Large intestine (tissue), 3 donors: ENCODE results near the gene HMGXB3. TPM values are rescaled to one million over a fixed set of nuclear protein-coding genes. Genes with fewer than 3 reads are reported as not detected.

Source experiments
- DNase-seq, 2 donors: peaks; one replicate each; pipeline versions ENCODE4 v3.0.0 to v3.0.0-alpha.2; 2013
- H3K27ac ChIP-seq: one replicate; pipeline ENCODE4 v1.5.1; 2013; ENCODE audit warnings: low read length
- H3K27me3 ChIP-seq: 2 replicates; pipeline ENCODE4 v1.6.1; 2013; ENCODE audit warnings: low read length; ENCODE audit not compliant: control insufficient read depth, insufficient read depth
- H3K36me3 ChIP-seq: 2 replicates; pipeline ENCODE4 v1.6.1; 2013; ENCODE audit warnings: low read length; ENCODE audit not compliant: control insufficient read depth, insufficient read depth
- H3K4me1 ChIP-seq: one replicate; pipeline ENCODE4 v1.6.1; 2013; ENCODE audit warnings: low read length; ENCODE audit not compliant: control insufficient read depth, insufficient read depth
- H3K4me3 ChIP-seq: one replicate; pipeline ENCODE4 v1.5.1; 2013; ENCODE audit warnings: low read length
- H3K9me3 ChIP-seq: one replicate; pipeline ENCODE4 v1.6.1; 2013; ENCODE audit warnings: mild to moderate bottlenecking, low read depth, low read length, moderate library complexity; ENCODE audit not compliant: control insufficient read depth
- WGBS: methylation state at CpG from one replicate; pipeline ENCODE4 v1.1.5; 2013; ENCODE audit warnings: low lambda C conversion rate; ENCODE audit not compliant: insufficient coverage; 5-methylcytosine and 5-hydroxymethylcytosine counted together
- polyA plus RNA-seq: library from polyadenylated mRNA; unstranded; fragments of 120-200 nt; gene quantifications from one replicate; pipeline ENCODE4 v1.2.1, GENCODE V29; 2013

HMGXB3 gene
- polyA plus RNA-seq, 1 donor: 36.8 TPM

GRCh38 chr5:150067405-150067960 lies 66.9 kb downstream of the HMGXB3 start:
- 100% methylated on average over 1 of the region's 6 CpGs for WGBS
- H3K27me3 ChIP-seq: no peaks in the 10 kb centered on the region
- DNase-seq: no peak
- no peaks in the 10 kb centered on the region for H3K9me3 ChIP-seq
- no peaks in the 10 kb centered on the region for H3K36me3 ChIP-seq
- no peak overlapping the region for H3K4me3 ChIP-seq
- no peak overlapping the region for H3K27ac ChIP-seq
- no peaks in the 10 kb centered on the region for H3K4me1 ChIP-seq

GRCh38 chr5:150068071-150068470 lies 67.5 kb downstream of the HMGXB3 start:
- DNase-seq: no peak
- H3K4me3 ChIP-seq: no peak overlapping the region
- H3K4me1 ChIP-seq: no peaks in the 10 kb centered on the region
- no peak overlapping the region for H3K27ac ChIP-seq
- no peaks in the 10 kb centered on the region for H3K9me3 ChIP-seq
- H3K27me3 ChIP-seq: no peaks in the 10 kb centered on the region
- no CpG with 5 or more reads among the region's 6 CpGs for WGBS
- H3K36me3 ChIP-seq: no peaks in the 10 kb centered on the region

- Histone ChIP-seq H3K4me1 (no peaks in the 10 kb centered on the region), H3K36me3 (no peaks in the 10 kb centered on the region), H3K9me3 (no peaks in the 10 kb centered on the region), H3K4me3 (no peak overlapping the region), H3K27ac (no peak overlapping the region), H3K27me3 (no peaks in the 10 kb centered on the region)
- no CpG with 5 or more reads among the region's 4 CpGs for WGBS
- DNase-seq: no peak
Measured at GRCh38 chr5:150068472-150068871, 67.9 kb downstream of the HMGXB3 start.

GRCh38 chr5:150068961-150069645 lies 68.6 kb downstream of the HMGXB3 start:
- no peaks in the 10 kb centered on the region for H3K4me1 ChIP-seq
- H3K4me3 ChIP-seq: no peak overlapping the region
- H3K27me3 ChIP-seq: no peaks in the 10 kb centered on the region
- H3K9me3 ChIP-seq: no peaks in the 10 kb centered on the region
- DNase-seq: no peak
- no peak overlapping the region for H3K27ac ChIP-seq
- H3K36me3 ChIP-seq: no peaks in the 10 kb centered on the region
- no CpG with 5 or more reads among the region's 12 CpGs for WGBS

- WGBS: 60% methylated on average over 1 of the region's 25 CpGs
Measured at GRCh38 chr5:150069672-150070627, 69.4 kb downstream of the HMGXB3 start.

GRCh38 chr5:150070821-150071220 lies 70.3 kb downstream of the HMGXB3 start:
- DNase-seq: no peak
- H3K27ac ChIP-seq: no peak overlapping the region
- H3K36me3 ChIP-seq: no peaks in the 10 kb centered on the region
- no peaks in the 10 kb centered on the region for H3K9me3 ChIP-seq
- no peaks in the 10 kb centered on the region for H3K4me1 ChIP-seq
- H3K27me3 ChIP-seq: no peaks in the 10 kb centered on the region
- H3K4me3 ChIP-seq: no peak overlapping the region
- 80% methylated on average over 1 of the region's 3 CpGs for WGBS

More at GRCh38 chr5:150069672-150070627, 69.4 kb downstream of the HMGXB3 start:
- Histone ChIP-seq H3K27me3 (no peaks in the 10 kb centered on the region), H3K4me1 (no peaks in the 10 kb centered on the region), H3K36me3 (no peaks in the 10 kb centered on the region), H3K9me3 (no peaks in the 10 kb centered on the region), H3K27ac (no peak overlapping the region), H3K4me3 (no peak overlapping the region)
- DNase-seq: no peak

GRCh38 chr5:150073086-150073625 lies 72.6 kb downstream of the HMGXB3 start:
- H3K4me1 ChIP-seq: no peaks in the 10 kb centered on the region
- H3K27me3 ChIP-seq: no peaks in the 10 kb centered on the region
- no CpG with 5 or more reads among the region's 5 CpGs for WGBS
- no peaks in the 10 kb centered on the region for H3K9me3 ChIP-seq
- DNase-seq: no peak
- no peak overlapping the region for H3K27ac ChIP-seq
- no peak overlapping the region for H3K4me3 ChIP-seq
- H3K36me3 ChIP-seq: no peaks in the 10 kb centered on the region

GRCh38 chr5:150073677-150074076 lies 73.1 kb downstream of the HMGXB3 start:
- Histone ChIP-seq H3K4me1 (no peaks in the 10 kb centered on the region), H3K36me3 (no peaks in the 10 kb centered on the region), H3K4me3 (no peak overlapping the region), H3K9me3 (no peaks in the 10 kb centered on the region), H3K27ac (no peak overlapping the region), H3K27me3 (no peaks in the 10 kb centered on the region)
- DNase-seq: no peak
- WGBS: no CpG with 5 or more reads among the region's 3 CpGs

GRCh38 chr5:150075233-150075632 lies 74.7 kb downstream of the HMGXB3 start:
- Histone ChIP-seq H3K36me3 (no peaks in the 10 kb centered on the region), H3K27me3 (no peaks in the 10 kb centered on the region), H3K9me3 (no peaks in the 10 kb centered on the region), H3K4me1 (no peaks in the 10 kb centered on the region), H3K27ac (no peak overlapping the region), H3K4me3 (no peak overlapping the region)
- no peak for DNase-seq
- WGBS: no CpG with 5 or more reads among the region's 4 CpGs

- no CpG with 5 or more reads among the region's 4 CpGs for WGBS
- no peak for DNase-seq
Measured at GRCh38 chr5:150075806-150076205, 75.3 kb downstream of the HMGXB3 start.

More at GRCh38 chr5:150075806-150076205, 75.3 kb downstream of the HMGXB3 start:
- Histone ChIP-seq H3K4me1 (no peaks in the 10 kb centered on the region), H3K27me3 (no peaks in the 10 kb centered on the region), H3K36me3 (no peaks in the 10 kb centered on the region), H3K9me3 (no peaks in the 10 kb centered on the region), H3K27ac (no peak overlapping the region), H3K4me3 (no peak overlapping the region)
